K562 (cell line): ENCODE measurements around the gene PIAS3. TPM values are rescaled to one million over a fixed set of nuclear protein-coding genes. Genes with fewer than 3 reads are reported as not detected.

Experiments
- ATAC-seq: fragments of 200-7000 bp; cut with Tn5 transposase; 3 replicates; pipeline ENCODE4 v1.9.1; 2020; ENCODE audit warnings: moderate library complexity
- BruUV-seq: library from RNA; stranded (reverse); fragments of 400-500 nt; replicated peaks from 2 replicates; lab custom pipeline; 2021; lab: Mats Ljungman, UMichigan
- CTCF ChIA-PET: fragments of 300-600 bp; formaldehyde crosslinking; extraction: SDS; loops from one replicate; lab custom pipeline; 2021; ENCODE audit warnings: low intra/inter-chr PET ratio; lab: Yijun Ruan, JAX
- POLR2A ChIA-PET: fragments of 300-600, 350-650 bp; sonication (Branson Sonifier 250); formaldehyde crosslinking; extraction: SDS; loops from one replicate; lab custom pipeline; 2021; ENCODE audit warnings: antibody characterized with exemption, inconsistent platforms; lab: Yijun Ruan, JAX
- DNase-seq, 4 experiments: peaks; one replicate each; pipeline versions ENCODE4 v3.0.0 to v3.0.0-alpha.2; 2011 to 2018; ENCODE audit warnings: low spot score in 3 of 4, mixed read lengths in 3 of 4; ENCODE audit errors: extremely low read depth in 1 of 4
- FAIRE-seq: peaks from 2 replicates; lab custom pipeline; 2011; peaks lifted over from hg19 to GRCh38; lab: Jason Lieb, UNC
- H2AFZ ChIP-seq: 2 replicates; pipeline ENCODE4 v1.6.0; 2011; ENCODE audit warnings: low read depth, low read length, control low read depth, inconsistent platforms
- H3K27ac ChIP-seq: fragments of 200-600 bp; 3 replicates; pipeline ENCODE4 v1.8.0; 2011; ENCODE audit warnings: low read depth, mild to moderate bottlenecking, control low read depth, inconsistent platforms, low read length, moderate library complexity, mixed read lengths; ENCODE audit errors: extremely low read depth
- H3K27me3 ChIP-seq, 2 experiments: fragments of 300-600 bp in 1 of 2; 2 replicates in 1 of 2; 3 replicates in 1 of 2; pipeline versions ENCODE4 v1.6.0 to v1.8.0; 2011; ENCODE audit warnings: inconsistent platforms in 2 of 2, low read length in 2 of 2, mild to moderate bottlenecking in 1 of 2, mixed read lengths in 1 of 2, moderate library complexity in 1 of 2; ENCODE audit not compliant: control insufficient read depth in 2 of 2, insufficient read depth in 2 of 2
- H3K36me3 ChIP-seq: fragments of 300-600 bp; 3 replicates; pipeline ENCODE4 v1.8.0; 2011; ENCODE audit warnings: mild to moderate bottlenecking, low read length, inconsistent platforms; ENCODE audit not compliant: control insufficient read depth, insufficient read depth
- H3K4me1 ChIP-seq, 2 experiments: fragments of 200-600 bp in 1 of 2; replicated peaks in 1 of 2; 2 replicates in 1 of 2; 3 replicates in 1 of 2; pipeline versions ENCODE4 v1.5.1 to v1.8.0; 2011; ENCODE audit warnings: inconsistent platforms in 2 of 2, low read length in 2 of 2, mild to moderate bottlenecking in 1 of 2, mixed read lengths in 1 of 2, moderate library complexity in 1 of 2; ENCODE audit not compliant: control insufficient read depth in 2 of 2, insufficient read depth in 2 of 2
- H3K4me2 ChIP-seq: 2 replicates; pipeline ENCODE4 v1.6.1; 2011; ENCODE audit warnings: low read length, control low read depth, inconsistent platforms, mixed read lengths; ENCODE audit not compliant: insufficient read depth
- H3K4me3 ChIP-seq: fragments of 200-600 bp; sonication (generic), shearing (Covaris generic); 2 replicates; pipeline ENCODE4 v1.5.1; 2016; ENCODE audit warnings: control low read depth, inconsistent platforms
- H3K79me2 ChIP-seq: fragments of 200-600 bp; 3 replicates; pipeline ENCODE4 v1.8.0; 2011; ENCODE audit warnings: low read length, inconsistent platforms; ENCODE audit not compliant: control insufficient read depth, insufficient read depth
- H3K9ac ChIP-seq, 2 experiments: 2 replicates each; pipeline versions ENCODE4 v1.6.0 to v1.6.1; 2011; ENCODE audit warnings: low read depth in 2 of 2, low read length in 2 of 2, control low read depth in 1 of 2, inconsistent platforms in 1 of 2, mild to moderate bottlenecking in 1 of 2, mixed read lengths in 1 of 2; ENCODE audit not compliant: insufficient read depth in 1 of 2
- H3K9me1 ChIP-seq: one replicate; pipeline ENCODE4 v1.6.0; 2011; ENCODE audit warnings: inconsistent platforms, mild to moderate bottlenecking, low read length, moderate library complexity; ENCODE audit not compliant: control insufficient read depth, insufficient read depth
- H3K9me3 ChIP-seq: replicated peaks from 2 replicates; pipeline ENCODE4 v1.5.1; 2011; ENCODE audit warnings: low read depth, low read length, inconsistent platforms; ENCODE audit not compliant: control insufficient read depth, insufficient read depth
- H4K20me1 ChIP-seq: replicated peaks from 2 replicates; pipeline ENCODE4 v1.6.1; 2011; ENCODE audit warnings: low read length, inconsistent platforms, mixed read lengths; ENCODE audit not compliant: control insufficient read depth, insufficient read depth
- ARID2 ChIP-seq: fragments of 450-650 bp; IDR thresholded peaks from 2 replicates; pipeline ENCODE4 v1.6.1; 2017; ENCODE audit warnings: antibody characterized with exemption, mild to moderate bottlenecking
- ATF4 ChIP-seq: fragments of 450-650 bp; formaldehyde crosslinking; IDR thresholded peaks from 2 replicates; pipeline ENCODE4 v1.4.0; 2022; ENCODE audit warnings: mild to moderate bottlenecking, moderate library complexity
- CBFA2T3 ChIP-seq: fragments of 450-650 bp; IDR thresholded peaks from 2 replicates; pipeline ENCODE4 v1.6.1; 2017
- HNRNPK ChIP-seq: fragments of 200-400 bp; formaldehyde crosslinking; IDR thresholded peaks from one replicate; pipeline ENCODE4 v1.6.1; 2018; ENCODE audit warnings: mild to moderate bottlenecking, low read depth, low read length; ENCODE audit not compliant: poor library complexity, severe bottlenecking
- KAT8 ChIP-seq: fragments of 450-650 bp; IDR thresholded peaks from 2 replicates; pipeline ENCODE4 v1.6.1; 2016; ENCODE audit warnings: low read depth, mild to moderate bottlenecking
- KDM4B ChIP-seq, 2 experiments: fragments of 450-650 bp in 1 of 2; sonication (generic) in 1 of 2; IDR thresholded peaks; 2 replicates each; pipeline ENCODE4 v1.6.1; 2016 to 2017; ENCODE audit warnings: borderline replicate concordance in 2 of 2, antibody characterized with exemption in 1 of 2, low read depth in 1 of 2, mild to moderate bottlenecking in 1 of 2
- KLF13 ChIP-seq: fragments of 450-650 bp; IDR thresholded peaks from 2 replicates; pipeline ENCODE4 v1.6.1; 2016; ENCODE audit warnings: missing genetic modification characterization, low read depth, mild to moderate bottlenecking, missing compliant biosample characterization, moderate library complexity, borderline replicate concordance
- MBD1 ChIP-seq: fragments of 250-450 bp; sonication (Bioruptor Pico); IDR thresholded peaks from 2 replicates; pipeline ENCODE4 v1.8.0; 2022; ENCODE audit warnings: inconsistent platforms
- MCM7 ChIP-seq, 2 experiments: fragments of 450-650 bp; IDR thresholded peaks; 2 replicates each; pipeline ENCODE4 v1.6.1; 2016 to 2018
- NR2C2 ChIP-seq, 2 experiments: fragments of 200-800 bp in 1 of 2; sonication (Bioruptor generic) in 1 of 2; sonication (generic) in 1 of 2; formaldehyde crosslinking in 1 of 2; IDR thresholded peaks; 2 replicates each; pipeline versions ENCODE4 v1.6.1 to v1.8.0; 2016 to 2022; ENCODE audit warnings: mild to moderate bottlenecking in 1 of 2, missing compliant biosample characterization in 1 of 2, missing genetic modification characterization in 1 of 2, missing genetic modification reagents in 1 of 2
- PYGO2 ChIP-seq: fragments of 450-650 bp; IDR thresholded peaks from 2 replicates; pipeline ENCODE4 v1.6.1; 2016; ENCODE audit warnings: mild to moderate bottlenecking, missing genetic modification characterization, moderate library complexity, missing compliant biosample characterization
- SLC30A9 ChIP-seq: fragments of 250-450 bp; sonication (Bioruptor Pico); IDR thresholded peaks from 2 replicates; pipeline ENCODE4 v1.8.0; 2022; ENCODE audit warnings: mild to moderate bottlenecking, moderate library complexity
- SMARCC2 ChIP-seq: fragments of 450-650 bp; IDR thresholded peaks from 2 replicates; pipeline ENCODE4 v1.6.1; 2017; ENCODE audit warnings: antibody characterized with exemption, moderate library complexity, mild to moderate bottlenecking, low read depth
- USF2 ChIP-seq: sonication (generic); formaldehyde crosslinking; IDR thresholded peaks from 2 replicates; pipeline ENCODE4 v1.5.0; 2020; ENCODE audit warnings: missing genetic modification reagents
- ZNF551 ChIP-seq: fragments of 250-450 bp; sonication (Bioruptor Pico); IDR thresholded peaks from 2 replicates; pipeline ENCODE4 v1.5.0; 2021; ENCODE audit warnings: mild to moderate bottlenecking, moderate library complexity
- ZNF586 ChIP-seq: fragments of 450-650 bp; formaldehyde crosslinking; conservative IDR thresholded peaks from 2 replicates; pipeline ENCODE4 v1.4.0; 2020; ENCODE audit warnings: mild to moderate bottlenecking, moderate library complexity
- ZNF766 ChIP-seq: fragments of 200-800 bp; sonication (Bioruptor generic); conservative IDR thresholded peaks from 2 replicates; pipeline ENCODE4 v1.6.1; 2016; ENCODE audit warnings: missing genetic modification characterization, missing compliant biosample characterization
- WGBS: fragments of 100-300 bp; shearing (Covaris generic); methylation state at CpG from one replicate; pipeline ENCODE4 v1.1.6; 2016; ENCODE audit warnings: low coverage, mixed read lengths; ENCODE audit not compliant: insufficient coverage; ENCODE audit errors: missing lambda C conversion rate; 5-methylcytosine and 5-hydroxymethylcytosine counted together
- in situ Hi-C: fragments of 300-500 bp; cut with MboI; formaldehyde crosslinking; loops from 4 replicates; pipeline ENCODE4 v1.15.0; 2018; ENCODE audit warnings: inconsistent platforms, mixed read lengths
- intact Hi-C: fragments of 100-400 bp; cut with micrococcal nuclease; formaldehyde crosslinking; loops from 2 replicates; pipeline ENCODE4 v1.14.2; 2022
- polyA plus RNA-seq, 8 experiments: library from polyadenylated mRNA; depleted of rRNA in 4 of 8; stranded (reverse) in 5 of 8; unstranded in 3 of 8; fragments of >200 nt; fragmentation: Nextera tagmentation in 2 of 8; fragmentation: Illumina TruSeq in 1 of 8; extraction: Ambion mirVana in 2 of 8; extraction: Trizol in 1 of 8; gene quantifications; 2 replicates each; pipeline versions ENCODE4 v1.2.1 to v1.2.3, GENCODE V29; 2011 to 2014; ENCODE audit warnings: inconsistent platforms in 1 of 8, missing spikeins in 1 of 8
- total RNA-seq, 7 experiments: library from RNA; depleted of rRNA in 6 of 7; stranded (reverse); fragments of >200 nt in 6 of 7; fragmentation: Illumina TruSeq in 2 of 7; extraction: Trizol in 2 of 7; gene quantifications; 2 replicates each; pipeline versions ENCODE4 v1.2.1 to v1.2.3, GENCODE V29; 2011 to 2021; ENCODE audit warnings: low replicate concordance in 1 of 7

PIAS3 gene
- total and polyA plus RNA-seq, 9 of the 15 experiments (the other 6 are each of a cell fraction or from before 2014, with no cell fraction given), result 1.1 to 25.6 (median 7.9) TPM

GRCh38 chr1:145908653-145909052 is 49.8 kb upstream of the PIAS3 start (continued):
- TF ChIP-seq SLC30A9 (CRISPR knock-in tag) (no peak), USF2 (no peak), KDM4B (IDR thresholded peaks at IDR 0.05; ENCODE audit: borderline replicate concordance in 2 of 2, low read depth in 1 of 2) (no peak), MCM7 (IDR thresholded peaks at IDR 0.05) (no peak), ZNF586 (CRISPR knock-in tag) (no peak), CBFA2T3 (no peak)

- intact Hi-C loops (no loop called here), in situ Hi-C loops (no loop called here)
- no peaks in the 10 kb centered on the region for H4K20me1 ChIP-seq
- ATAC-seq (no peak; the same call in 2 of the 3 replicates), DNase-seq (peak in 1 of 4 experiments; percentile 8), FAIRE-seq (no peak)
- H3K9ac ChIP-seq, result peak overlapping the region in 1 of 2 experiments; percentile 13; a peak in 1 of 4 replicates
- H3K79me2 ChIP-seq, result no peaks in the 10 kb centered on the region
- H3K4me1 ChIP-seq, result no peaks in the 10 kb centered on the region; a peak in 1 of 5 replicates
- CTCF ChIA-PET, result no interaction called here
- H2AFZ ChIP-seq, result peak overlapping the region; percentile 20; the same call in 1 of the 2 replicates
- peaks cover 14% of the 10 kb centered on the region; the same call in 2 of the 3 replicates for H3K36me3 ChIP-seq
- H3K4me3 ChIP-seq, result no peak overlapping the region
- peaks cover 4% of the 10 kb centered on the region for H3K9me1 ChIP-seq
- no peaks in the 10 kb centered on the region for H3K27me3 ChIP-seq
- no TSS peak for BruUV-seq
- no peak overlapping the region for H3K27ac ChIP-seq
- H3K9me3 ChIP-seq, result no peaks in the 10 kb centered on the region
- 62% methylated on average over 10 of the region's 10 CpGs for WGBS
- POLR2A ChIA-PET, result interaction anchor here (0.8 to 1.5 kb wide), 5 partner anchors 9 to 89 kb away, joined by 3 to 6 read pairs (median 5); partner anchors contain the start of genes PEX11B and TXNIP
- H3K4me2 ChIP-seq, result no peak overlapping the region
- TF ChIP-seq NR2C2 (CRISPR knock-in tag; IDR thresholded peaks at IDR 0.05), result no peak
- no peak for TF ChIP-seq NR2C2 (tag; IDR thresholded peaks at IDR 0.05)
- no peak for TF ChIP-seq MBD1 (CRISPR knock-in tag)
- TF ChIP-seq ARID2, result no peak
- TF ChIP-seq ATF4 (CRISPR knock-in tag), result no peak
- TF ChIP-seq KAT8, result no peak
- no peak for TF ChIP-seq KLF13 (tag)
- no peak for TF ChIP-seq PYGO2 (tag)
- TF ChIP-seq HNRNPK, result no peak
- TF ChIP-seq SMARCC2, result no peak
- no peak for TF ChIP-seq ZNF766
- no peak for TF ChIP-seq ZNF551 (CRISPR knock-in tag)
Measured at GRCh38 chr1:145906954-145907753, 48.3 kb upstream of the PIAS3 start.
